ENCODE measurements around the gene PRRG1. TPM values are rescaled to one million over a fixed set of nuclear protein-coding genes. Genes with fewer than 3 reads are reported as not detected.
"Not testable (repeated sequence)": the region's sequence is repeated elsewhere in the genome, so short reads cannot be mapped to it uniquely, and the experiment has no call there.

Gene PRRG1
- total and polyA plus RNA-seq, 5 experiments from 2014 or later: not detected

DNA sequence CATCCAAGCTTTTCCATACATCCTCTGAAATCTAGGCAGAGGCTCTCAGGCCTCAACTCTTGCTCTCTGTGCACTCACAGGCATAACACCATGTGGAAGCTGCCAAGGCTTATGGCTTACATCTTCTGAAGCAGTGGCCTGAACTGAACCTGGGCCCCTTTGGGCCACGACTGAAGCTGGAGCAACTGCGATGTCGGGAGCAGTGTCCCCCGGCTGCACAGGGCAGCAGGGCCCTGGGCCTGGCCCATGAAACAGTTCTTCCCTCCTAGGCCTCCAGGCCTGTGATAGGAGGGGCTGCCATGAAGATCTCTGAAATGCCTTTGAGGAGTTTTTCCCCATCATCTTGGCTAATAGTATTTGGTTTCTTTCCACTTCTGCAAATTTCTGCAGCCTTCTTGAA, 39.2 kb downstream of the PRRG1 start:
- peaks cover 0 to 12% (median 3%) of the 10 kb centered on the region in 9 donors for H3K9me3 Mint-ChIP-seq
- peaks cover 0 to 2% (median 0%) of the 10 kb centered on the region in 5 donors for H3K27me3 Mint-ChIP-seq
- H3K4me1 Mint-ChIP-seq: no peaks in the 10 kb centered on the region
- H3K27ac Mint-ChIP-seq: no peak overlapping the region
- no peak overlapping the region for H3K4me3 Mint-ChIP-seq
- POLR2A ChIA-PET: no interaction called here
- H3K36me3 Mint-ChIP-seq: peaks cover 0 to 9% (median 0%) of the 10 kb centered on the region in 3 donors
- DNase-seq (no peak), ATAC-seq (no peak)

GRCh38 chrX:37405956-37406355, 56.8 kb downstream of the PRRG1 start:
- Mint-ChIP-seq H3K9me3 (peaks cover 0 to 2% (median 0%) of the 10 kb centered on the region in 9 donors), H3K4me3 (no peak overlapping the region), H3K27ac (no peak overlapping the region), H3K36me3 (no peaks in the 10 kb centered on the region), H3K27me3 (no peaks in the 10 kb centered on the region), H3K4me1 (no peaks in the 10 kb centered on the region)
- POLR2A ChIA-PET: no interaction called here
- no peak for ATAC-seq
- no peak for DNase-seq

GRCh38 chrX:37407736-37408135, 58.6 kb downstream of the PRRG1 start:
- Mint-ChIP-seq H3K27ac (no peak overlapping the region), H3K36me3 (no peaks in the 10 kb centered on the region), H3K27me3 (no peaks in the 10 kb centered on the region), H3K9me3 (no peaks in the 10 kb centered on the region), H3K4me3 (no peak overlapping the region), H3K4me1 (no peaks in the 10 kb centered on the region)
- ATAC-seq (no peak), DNase-seq (no peak)
- POLR2A ChIA-PET: no interaction called here

DNA sequence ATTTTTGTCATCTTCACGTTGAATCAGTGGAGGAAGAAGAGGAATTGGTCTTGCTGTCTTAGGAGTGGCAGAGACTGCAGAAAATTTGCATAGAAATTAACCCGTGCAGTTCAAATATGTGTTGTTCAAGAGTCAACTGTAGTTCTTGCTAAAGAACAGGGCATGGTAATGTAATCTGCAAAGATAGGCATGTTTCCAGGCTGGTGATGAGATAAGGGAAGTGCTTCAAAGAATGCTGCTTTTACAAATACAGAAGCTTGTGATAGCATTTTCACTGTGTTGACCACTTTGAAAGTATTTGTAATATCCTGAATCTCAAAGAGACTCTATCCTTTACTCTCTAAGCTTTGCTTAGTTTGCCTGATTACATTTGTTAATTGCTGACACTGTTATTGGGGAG, 60.1 kb downstream of the PRRG1 start:
- no peaks in the 10 kb centered on the region for H3K27me3 Mint-ChIP-seq

GRCh38 chrX:37420185-37420584, 71.0 kb downstream of the PRRG1 start:
- Mint-ChIP-seq H3K27ac (no peak overlapping the region), H3K4me3 (no peak overlapping the region), H3K4me1 (no peaks in the 10 kb centered on the region), H3K27me3 (no peaks in the 10 kb centered on the region), H3K36me3 (no peaks in the 10 kb centered on the region), H3K9me3 (no peaks in the 10 kb centered on the region)
- POLR2A ChIA-PET: no interaction called here
- no peak for ATAC-seq
- DNase-seq: no peak

More for the DNA sequence above, 60.1 kb downstream of the PRRG1 start:
- no peak overlapping the region for H3K27ac Mint-ChIP-seq
- no peak for ATAC-seq
- H3K4me1 Mint-ChIP-seq: no peaks in the 10 kb centered on the region
- no peaks in the 10 kb centered on the region for H3K9me3 Mint-ChIP-seq
- no peak for DNase-seq
- POLR2A ChIA-PET: no interaction called here
- H3K4me3 Mint-ChIP-seq: no peak overlapping the region
- H3K36me3 Mint-ChIP-seq: no peaks in the 10 kb centered on the region

DNA sequence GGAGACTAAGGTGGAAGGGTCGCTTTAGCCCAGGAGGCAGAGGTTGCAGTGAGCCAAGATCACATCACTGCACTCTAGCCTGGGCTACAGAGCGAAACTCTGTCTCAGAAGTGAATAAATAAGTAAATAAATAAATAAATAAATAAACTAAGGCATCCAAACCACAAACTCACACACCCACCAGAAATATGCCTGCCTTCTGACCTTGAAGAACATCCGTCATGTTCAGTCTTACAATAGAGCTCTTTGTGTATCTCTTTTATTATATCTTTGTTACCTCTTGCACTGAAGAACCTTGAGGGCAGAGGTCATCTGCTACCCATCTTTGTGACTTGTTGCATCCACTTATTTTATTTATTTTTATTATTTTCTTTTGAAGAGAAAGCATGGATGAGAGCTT, 71.6 kb downstream of the PRRG1 start:
- H3K4me3 Mint-ChIP-seq: no peak overlapping the region
- ATAC-seq: no peak

GRCh38 chrX:37424000-37424429, 74.9 kb downstream of the PRRG1 start:
- Mint-ChIP-seq H3K4me3 (no peak overlapping the region), H3K27ac (no peak overlapping the region), H3K36me3 (no peaks in the 10 kb centered on the region), H3K9me3 (no peaks in the 10 kb centered on the region), H3K4me1 (no peaks in the 10 kb centered on the region), H3K27me3 (no peaks in the 10 kb centered on the region)
- POLR2A ChIA-PET: no interaction called here
- no peak for DNase-seq
- no peak for ATAC-seq

More for the DNA sequence above, 71.6 kb downstream of the PRRG1 start:
- POLR2A ChIA-PET: no interaction called here
- Mint-ChIP-seq H3K9me3 (no peaks in the 10 kb centered on the region), H3K36me3 (no peaks in the 10 kb centered on the region), H3K4me1 (no peaks in the 10 kb centered on the region), H3K27ac (no peak overlapping the region), H3K27me3 (no peaks in the 10 kb centered on the region)
- DNase-seq: no peak

GRCh38 chrX:37425370-37425769, 76.2 kb downstream of the PRRG1 start:
- no peak for DNase-seq
- Mint-ChIP-seq H3K4me3 (no peak overlapping the region), H3K9me3 (peaks cover 0 to 3% (median 0%) of the 10 kb centered on the region in 9 donors), H3K27me3 (no peaks in the 10 kb centered on the region), H3K4me1 (no peaks in the 10 kb centered on the region), H3K27ac (no peak overlapping the region), H3K36me3 (no peaks in the 10 kb centered on the region)
- no peak for ATAC-seq
- POLR2A ChIA-PET: no interaction called here

GRCh38 chrX:37428962-37429361, 79.8 kb downstream of the PRRG1 start:
- ATAC-seq, H3K9me3 Mint-ChIP-seq, POLR2A ChIA-PET, DNase-seq, H3K27ac Mint-ChIP-seq, H3K4me1 Mint-ChIP-seq, H3K4me3 Mint-ChIP-seq, H3K36me3 Mint-ChIP-seq: not testable (repeated sequence)
- peaks cover 0 to 13% (median 0%) of the 10 kb centered on the region in 5 donors for H3K27me3 Mint-ChIP-seq

GRCh38 chrX:37434362-37434761, 85.2 kb downstream of the PRRG1 start:
- H3K4me3 Mint-ChIP-seq: no peak overlapping the region
- H3K9me3 Mint-ChIP-seq: peaks cover 0 to 10% (median 0%) of the 10 kb centered on the region in 9 donors
- POLR2A ChIA-PET: no interaction called here
- H3K36me3 Mint-ChIP-seq: no peaks in the 10 kb centered on the region
- DNase-seq (no peak), ATAC-seq (no peak)
- H3K27me3 Mint-ChIP-seq: peaks cover 0 to 13% (median 0%) of the 10 kb centered on the region in 5 donors
- no peak overlapping the region for H3K27ac Mint-ChIP-seq
- no peaks in the 10 kb centered on the region for H3K4me1 Mint-ChIP-seq

- Mint-ChIP-seq H3K27me3 (peaks cover 0 to 13% (median 2%) of the 10 kb centered on the region in 5 donors), H3K4me3 (no peak overlapping the region), H3K27ac (no peak overlapping the region), H3K9me3 (peaks cover 0 to 11% (median 0%) of the 10 kb centered on the region in 9 donors), H3K4me1 (no peaks in the 10 kb centered on the region), H3K36me3 (no peaks in the 10 kb centered on the region)
- DNase-seq (no peak), ATAC-seq (no peak)
- POLR2A ChIA-PET: no interaction called here
Observed at GRCh38 chrX:37437160-37437559, 88.0 kb downstream of the PRRG1 start.

DNA sequence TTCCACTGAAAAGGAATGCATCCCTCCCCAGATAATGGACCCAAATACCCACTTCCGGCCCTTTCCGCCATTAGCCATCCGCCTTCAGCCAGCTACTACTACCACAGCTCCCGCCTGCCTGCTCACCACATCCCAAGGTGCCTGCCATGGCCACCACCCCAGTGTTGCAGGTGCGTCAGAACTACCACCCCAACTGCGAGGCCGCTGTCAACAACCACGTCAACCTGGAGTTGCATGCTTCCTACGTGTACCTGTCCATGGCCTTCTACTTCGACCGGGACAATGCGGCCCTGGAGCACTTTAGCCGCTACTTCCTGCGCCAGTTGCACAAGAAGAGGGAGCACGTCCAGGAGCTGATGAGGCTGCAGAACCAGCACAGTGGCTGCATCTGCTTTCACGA, 92.2 kb downstream of the PRRG1 start:
- Mint-ChIP-seq H3K9me3 (peaks cover 0 to 13% (median 0%) of the 10 kb centered on the region in 9 donors), H3K36me3 (no peaks in the 10 kb centered on the region), H3K27ac (no peak overlapping the region), H3K4me3 (no peak overlapping the region), H3K4me1 (no peaks in the 10 kb centered on the region), H3K27me3 (peaks cover 0 to 5% (median 0%) of the 10 kb centered on the region in 5 donors)
- no peak for ATAC-seq
- no peak for DNase-seq
- POLR2A ChIA-PET: no interaction called here

- no peak overlapping the region for H3K27ac Mint-ChIP-seq
- H3K27me3 Mint-ChIP-seq: peaks cover 0 to 3% (median 0%) of the 10 kb centered on the region in 5 donors
- POLR2A ChIA-PET: no interaction called here
- peaks cover 0 to 5% (median 0%) of the 10 kb centered on the region in 9 donors for H3K9me3 Mint-ChIP-seq
- H3K4me1 Mint-ChIP-seq: no peaks in the 10 kb centered on the region
- ATAC-seq: no peak
- DNase-seq: no peak
- H3K4me3 Mint-ChIP-seq: no peak overlapping the region
- H3K36me3 Mint-ChIP-seq: no peaks in the 10 kb centered on the region
Observed at GRCh38 chrX:37445182-37445581, 96.0 kb downstream of the PRRG1 start.

DNA sequence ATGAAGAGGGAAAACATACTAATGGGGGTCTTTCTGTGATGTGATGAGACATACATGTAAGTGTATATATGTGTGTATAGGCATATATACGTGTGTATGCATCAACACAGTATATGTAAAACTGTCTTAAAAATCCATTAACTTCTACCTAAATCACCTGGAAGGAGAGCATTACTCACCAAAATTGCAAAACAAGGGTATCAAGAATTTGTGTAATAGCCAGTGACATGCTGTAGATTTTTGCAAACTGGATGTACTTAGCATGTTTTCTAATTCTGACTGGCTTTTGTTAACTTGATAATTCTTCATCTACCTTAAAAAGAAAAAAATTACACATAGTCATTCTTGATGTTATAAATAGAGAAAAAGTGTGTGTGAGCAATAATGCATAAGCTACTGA, 104.7 kb downstream of the PRRG1 start:
- no peak for ATAC-seq
- no peaks in the 10 kb centered on the region for H3K4me1 Mint-ChIP-seq
- no peaks in the 10 kb centered on the region for H3K36me3 Mint-ChIP-seq
- POLR2A ChIA-PET: no interaction called here
- H3K4me3 Mint-ChIP-seq: no peak overlapping the region
- H3K27ac Mint-ChIP-seq: no peak overlapping the region
- H3K27me3 Mint-ChIP-seq: peaks cover 0 to 7% (median 0%) of the 10 kb centered on the region in 5 donors
- H3K9me3 Mint-ChIP-seq: no peaks in the 10 kb centered on the region
- DNase-seq: no peak

All from naive thymus-derived CD8-positive, alpha-beta T cell (primary cell).